ENCODE measurements around the gene FNDC3B.

GRCh38 chr3:172398484-172398883 is 359.1 kb downstream of the FNDC3B start:
- TF ChIP-seq CTCF (IDR thresholded peaks at IDR 0.05): no peak
- TF ChIP-seq EZH2 (IDR thresholded peaks at IDR 0.05): no peak
- no peak for TF ChIP-seq EZH2phosphoT487 (IDR thresholded peaks at IDR 0.05)

All from neural progenitor cell (in vitro differentiated cells).